T-helper 1 cell treated with Interleukin-12 subunit alpha and Interleukin-12 subunit beta and Interleukin-4 antibody, amounts not matched to agents 30 ng/mL and 1 ng/mL, for 36 hours (primary cell): ENCODE measurements around the gene ZNF45. TPM values are rescaled to one million over a fixed set of nuclear protein-coding genes. Genes with fewer than 3 reads are reported as not detected.
"Not testable (repeated sequence)": the region's sequence is repeated elsewhere in the genome, so short reads cannot be mapped to it uniquely, and the experiment has no call there.

Experiments used
- intact Hi-C: fragments of 100-400 bp; cut with micrococcal nuclease; formaldehyde crosslinking; loops from one replicate; pipeline ENCODE4 v1.15.1; 2024
- total RNA-seq: library from RNA; stranded (reverse); gene quantifications from 2 replicates; pipeline ENCODE4 v1.2.3, GENCODE V29; 2022

Gene ZNF45
- total RNA-seq, 1 donor from 2014 or later: 19.9 TPM

GRCh38 chr19:43914051-43914450 lies 21.0 kb downstream of the ZNF45 start:
- intact Hi-C loops: no loop called here

GRCh38 chr19:43913383-43913782 lies 21.7 kb downstream of the ZNF45 start:
- intact Hi-C loops: no loop called here

DNA sequence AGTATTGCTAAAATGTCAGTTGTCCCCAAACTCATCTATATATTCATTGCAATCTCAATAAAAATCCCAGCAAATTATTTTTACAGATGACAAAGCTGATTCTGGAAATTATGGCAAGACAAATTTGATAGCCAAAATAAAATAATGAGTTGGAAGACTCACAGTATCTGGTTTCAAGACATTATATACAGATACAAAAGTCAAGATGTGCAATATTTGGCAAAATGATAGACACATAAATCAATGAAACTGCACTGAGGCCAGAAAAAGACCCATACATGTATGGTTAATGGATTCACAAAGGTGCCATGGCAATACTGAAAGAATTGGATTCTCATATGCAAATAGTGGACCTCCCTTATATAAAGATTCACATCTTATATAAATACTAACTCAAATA lies 24.2 kb downstream of the ZNF45 start:
- intact Hi-C loops: no loop called here

- intact Hi-C loops: no loop called here
Observed at GRCh38 chr19:43908659-43909058, 26.4 kb downstream of the ZNF45 start.

- intact Hi-C loops: no loop called here
Observed at GRCh38 chr19:43906774-43907173, 28.3 kb downstream of the ZNF45 start.

- intact Hi-C loops: no loop called here
Observed at GRCh38 chr19:43905897-43906296, 29.2 kb downstream of the ZNF45 start.

- intact Hi-C loops: no loop called here
Observed at GRCh38 chr19:43902399-43902798, 32.7 kb downstream of the ZNF45 start.

GRCh38 chr19:43901395-43902390 lies 33.4 kb downstream of the ZNF45 start:
- intact Hi-C loops: loop anchor here (1.0 to 2.0 kb wide), 5 partner anchors 34 to 193 kb away; partner anchors contain the start of genes ZNF221, ZNF224, ZNF230 and ZNF283

GRCh38 chr19:43895727-43896308 lies 39.3 kb downstream of the ZNF45 start:
- intact Hi-C loops: no loop called here

DNA sequence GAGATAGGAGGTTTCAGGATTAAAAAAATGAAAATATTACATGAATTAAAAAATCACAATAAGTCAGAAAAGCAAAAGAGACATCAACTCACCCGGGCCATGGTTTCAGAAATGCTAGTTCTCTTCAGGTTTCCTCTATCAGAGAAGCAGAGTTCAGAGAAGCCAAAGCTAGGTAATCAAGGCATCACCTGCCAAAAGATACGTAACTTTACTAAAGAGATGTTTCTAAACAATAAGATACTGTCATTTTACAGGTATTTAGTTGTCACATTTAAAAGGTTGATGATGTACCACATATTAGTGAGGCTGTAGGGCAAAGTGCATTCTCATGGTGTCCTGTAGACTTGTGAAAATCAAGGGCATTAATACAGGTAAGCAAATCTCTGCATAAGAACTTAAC lies 51.2 kb downstream of the ZNF45 start, which contains the start of gene ZNF404:
ZNF404 (minus strand) TSS at position 101 of the 400 bp plus-strand sequence.
- intact Hi-C loops: no loop called here

DNA sequence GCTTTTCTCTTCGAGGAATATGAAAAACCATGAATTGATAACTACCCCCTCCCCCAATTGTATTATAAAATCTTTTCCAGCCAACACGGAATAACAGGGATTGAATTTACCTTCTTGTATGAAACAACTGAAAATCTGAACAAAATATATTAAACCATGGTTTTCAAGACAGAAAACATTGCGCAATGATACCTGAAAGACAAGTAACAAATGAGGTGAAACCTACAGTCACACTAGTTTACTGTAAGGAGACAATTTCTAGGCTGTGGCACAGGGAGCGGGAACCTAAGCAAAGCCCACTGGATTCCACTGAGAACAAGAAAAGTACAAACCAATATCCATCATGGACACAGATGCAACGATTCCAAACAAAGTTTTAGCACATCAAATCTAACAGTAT lies 54.6 kb downstream of the ZNF45 start:
- intact Hi-C loops: no loop called here

DNA sequence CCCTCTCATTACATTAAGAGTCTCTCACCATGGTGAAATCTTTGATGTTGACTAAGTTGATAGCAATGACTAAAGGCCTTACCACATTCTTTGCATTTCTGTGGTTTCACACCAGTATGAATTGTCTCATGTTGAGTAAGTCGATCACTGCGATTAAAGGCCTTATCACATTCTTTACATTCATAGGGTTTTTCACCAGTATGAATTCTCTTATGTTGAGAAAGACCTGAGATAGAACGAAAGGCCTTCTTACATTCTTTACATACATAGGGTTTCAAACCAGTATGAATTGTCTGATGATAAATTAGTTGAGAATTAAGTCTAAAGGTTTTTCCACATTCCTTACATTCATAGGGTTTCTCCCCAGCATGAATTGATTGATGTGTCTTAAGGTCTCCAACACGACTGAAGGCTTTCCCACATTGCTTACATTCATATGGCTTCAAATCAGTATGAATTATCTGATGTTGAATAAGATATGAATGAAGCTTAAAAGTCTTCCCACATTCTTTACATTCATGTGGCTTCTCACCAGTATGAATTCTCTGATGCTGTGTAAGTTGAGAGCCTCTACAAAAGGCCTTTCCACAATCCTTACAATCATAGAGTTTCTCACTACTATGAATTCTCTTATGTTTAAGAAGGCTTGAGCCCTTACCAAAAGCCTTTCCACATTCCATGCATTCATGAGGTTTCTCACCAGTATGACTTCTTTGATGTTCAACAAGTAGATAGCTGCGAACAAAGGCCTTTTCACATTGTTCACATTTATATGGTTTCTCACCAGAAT lies 62.3 kb downstream of the ZNF45 start:
- intact Hi-C loops: no loop called here

GRCh38 chr19:43866923-43867322 lies 68.2 kb downstream of the ZNF45 start:
- intact Hi-C loops: not testable (repeated sequence)

Other genes starting within 250 kb of the ZNF45 start
- gene IRGC, start 219.2 kb downstream of the ZNF45 start, total RNA-seq: not detected in 2 replicates
- gene SMG9, start 180.3 kb downstream of the ZNF45 start, total RNA-seq: 77.2 and 82.8 TPM in 2 replicates
- gene KCNN4, start 154.3 kb downstream of the ZNF45 start, total RNA-seq: 82.9 and 87.8 TPM in 2 replicates
- gene LYPD5, start 132.8 kb downstream of the ZNF45 start, total RNA-seq: 0.54 and 0.71 TPM in 2 replicates
- 5.8 and 7.0 TPM in 2 replicates for gene ZNF283, start 108.0 kb downstream of the ZNF45 start, total RNA-seq
- gene ZNF404, start 51.3 kb downstream of the ZNF45 start, total RNA-seq: 0.61 and 1.4 TPM in 2 replicates
- 0.61 and 0.76 TPM in 2 replicates for gene ZNF221, start 15.9 kb upstream of the ZNF45 start, total RNA-seq
- gene ZNF155, start 48.9 kb upstream of the ZNF45 start, total RNA-seq: 5.8 and 7.8 TPM in 2 replicates
- 5.6 and 6.2 TPM in 2 replicates for gene ZNF230, start 67.7 kb upstream of the ZNF45 start, total RNA-seq
- gene ZNF222, start 90.1 kb upstream of the ZNF45 start, total RNA-seq: 2.2 and 3.7 TPM in 2 replicates
- not detected in 2 replicates for gene ZNF223, start 116.8 kb upstream of the ZNF45 start, total RNA-seq
- 2.0 and 2.2 TPM in 2 replicates for gene ZNF284, start 136.9 kb upstream of the ZNF45 start, total RNA-seq
- gene ZNF224, start 159.1 kb upstream of the ZNF45 start, total RNA-seq: 34.9 and 36.2 TPM in 2 replicates
- gene ZNF225, start 178.1 kb upstream of the ZNF45 start, total RNA-seq: 4.6 and 5.2 TPM in 2 replicates
- 11.7 and 13.2 TPM in 2 replicates for gene ZNF234, start 206.3 kb upstream of the ZNF45 start, total RNA-seq
- gene ZNF226, start 229.8 kb upstream of the ZNF45 start, total RNA-seq: 20.0 and 20.6 TPM in 2 replicates